ENCODE measurements around the gene LYPD3. TPM values are rescaled to one million over a fixed set of nuclear protein-coding genes. Genes with fewer than 3 reads are reported as not detected.

Gene LYPD3
- total and polyA plus RNA-seq, 2 experiments from 2014 or later = 3.3 to 4.6 TPM

DNA sequence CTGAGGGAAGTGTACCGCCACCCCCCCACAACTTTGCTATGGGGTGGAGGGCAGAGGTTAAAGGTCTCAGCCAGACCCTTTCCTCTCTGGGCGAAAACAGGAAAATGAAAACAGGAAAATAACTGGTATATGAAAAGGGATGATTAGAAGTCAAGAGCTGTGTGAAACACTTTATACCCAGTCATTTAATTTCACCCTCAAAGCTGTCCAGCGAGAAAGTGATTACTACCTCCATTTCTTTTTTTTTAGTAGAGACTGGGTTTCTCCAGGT, 39.7 kb upstream of the LYPD3 start (continued):
- TF ChIP-seq, protein P1, sequence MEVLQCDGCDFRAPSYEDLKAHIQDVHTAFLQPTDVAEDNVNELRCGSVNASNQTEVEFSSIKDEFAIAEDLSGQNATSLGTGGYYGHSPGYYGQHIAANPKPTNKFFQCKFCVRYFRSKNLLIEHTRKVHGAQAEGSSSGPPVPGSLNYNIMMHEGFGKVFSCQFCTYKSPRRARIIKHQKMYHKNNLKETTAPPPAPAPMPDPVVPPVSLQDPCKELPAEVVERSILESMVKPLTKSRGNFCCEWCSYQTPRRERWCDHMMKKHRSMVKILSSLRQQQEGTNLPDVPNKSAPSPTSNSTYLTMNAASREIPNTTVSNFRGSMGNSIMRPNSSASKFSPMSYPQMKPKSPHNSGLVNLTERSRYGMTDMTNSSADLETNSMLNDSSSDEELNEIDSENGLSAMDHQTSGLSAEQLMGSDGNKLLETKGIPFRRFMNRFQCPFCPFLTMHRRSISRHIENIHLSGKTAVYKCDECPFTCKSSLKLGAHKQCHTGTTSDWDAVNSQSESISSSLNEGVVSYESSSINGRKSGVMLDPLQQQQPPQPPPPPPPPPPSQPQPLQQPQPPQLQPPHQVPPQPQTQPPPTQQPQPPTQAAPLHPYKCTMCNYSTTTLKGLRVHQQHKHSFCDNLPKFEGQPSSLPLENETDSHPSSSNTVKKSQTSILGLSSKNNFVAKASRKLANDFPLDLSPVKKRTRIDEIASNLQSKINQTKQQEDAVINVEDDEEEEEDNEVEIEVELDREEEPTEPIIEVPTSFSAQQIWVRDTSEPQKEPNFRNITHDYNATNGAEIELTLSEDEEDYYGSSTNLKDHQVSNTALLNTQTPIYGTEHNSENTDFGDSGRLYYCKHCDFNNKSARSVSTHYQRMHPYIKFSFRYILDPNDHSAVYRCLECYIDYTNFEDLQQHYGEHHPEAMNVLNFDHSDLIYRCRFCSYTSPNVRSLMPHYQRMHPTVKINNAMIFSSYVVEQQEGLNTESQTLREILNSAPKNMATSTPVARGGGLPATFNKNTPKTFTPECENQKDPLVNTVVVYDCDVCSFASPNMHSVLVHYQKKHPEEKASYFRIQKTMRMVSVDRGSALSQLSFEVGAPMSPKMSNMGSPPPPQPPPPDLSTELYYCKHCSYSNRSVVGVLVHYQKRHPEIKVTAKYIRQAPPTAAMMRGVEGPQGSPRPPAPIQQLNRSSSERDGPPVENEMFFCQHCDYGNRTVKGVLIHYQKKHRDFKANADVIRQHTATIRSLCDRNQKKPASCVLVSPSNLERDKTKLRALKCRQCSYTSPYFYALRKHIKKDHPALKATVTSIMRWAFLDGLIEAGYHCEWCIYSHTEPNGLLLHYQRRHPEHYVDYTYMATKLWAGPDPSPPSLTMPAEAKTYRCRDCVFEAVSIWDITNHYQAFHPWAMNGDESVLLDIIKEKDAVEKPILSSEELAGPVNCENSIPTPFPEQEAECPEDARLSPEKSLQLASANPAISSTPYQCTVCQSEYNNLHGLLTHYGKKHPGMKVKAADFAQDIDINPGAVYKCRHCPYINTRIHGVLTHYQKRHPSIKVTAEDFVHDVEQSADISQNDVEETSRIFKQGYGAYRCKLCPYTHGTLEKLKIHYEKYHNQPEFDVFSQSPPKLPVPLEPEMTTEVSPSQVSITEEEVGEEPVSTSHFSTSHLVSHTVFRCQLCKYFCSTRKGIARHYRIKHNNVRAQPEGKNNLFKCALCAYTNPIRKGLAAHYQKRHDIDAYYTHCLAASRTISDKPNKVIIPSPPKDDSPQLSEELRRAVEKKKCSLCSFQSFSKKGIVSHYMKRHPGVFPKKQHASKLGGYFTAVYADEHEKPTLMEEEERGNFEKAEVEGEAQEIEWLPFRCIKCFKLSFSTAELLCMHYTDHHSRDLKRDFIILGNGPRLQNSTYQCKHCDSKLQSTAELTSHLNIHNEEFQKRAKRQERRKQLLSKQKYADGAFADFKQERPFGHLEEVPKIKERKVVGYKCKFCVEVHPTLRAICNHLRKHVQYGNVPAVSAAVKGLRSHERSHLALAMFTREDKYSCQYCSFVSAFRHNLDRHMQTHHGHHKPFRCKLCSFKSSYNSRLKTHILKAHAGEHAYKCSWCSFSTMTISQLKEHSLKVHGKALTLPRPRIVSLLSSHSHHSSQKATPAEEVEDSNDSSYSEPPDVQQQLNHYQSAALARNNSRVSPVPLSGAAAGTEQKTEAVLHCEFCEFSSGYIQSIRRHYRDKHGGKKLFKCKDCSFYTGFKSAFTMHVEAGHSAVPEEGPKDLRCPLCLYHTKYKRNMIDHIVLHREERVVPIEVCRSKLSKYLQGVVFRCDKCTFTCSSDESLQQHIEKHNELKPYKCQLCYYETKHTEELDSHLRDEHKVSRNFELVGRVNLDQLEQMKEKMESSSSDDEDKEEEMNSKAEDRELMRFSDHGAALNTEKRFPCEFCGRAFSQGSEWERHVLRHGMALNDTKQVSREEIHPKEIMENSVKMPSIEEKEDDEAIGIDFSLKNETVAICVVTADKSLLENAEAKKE (CRISPR knock-in tag; IDR thresholded peaks at IDR 0.05) = no peak
- no peak for TF ChIP-seq CREB1 (CRISPR knock-in tag; IDR thresholded peaks at IDR 0.05; ENCODE audit: low read depth)
- TF ChIP-seq ZNF331 (CRISPR knock-in tag; IDR thresholded peaks at IDR 0.05; ENCODE audit: low read depth) = no peak
- no peak for TF ChIP-seq STAT1 (IDR thresholded peaks at IDR 0.05; ENCODE audit: unreplicated experiment)
- TF ChIP-seq EZH2phosphoT487 (IDR thresholded peaks at IDR 0.05; ENCODE audit: unreplicated experiment) = no peak
- no peak for TF ChIP-seq JUNB (IDR thresholded peaks at IDR 0.05; ENCODE audit: unreplicated experiment)
- TF ChIP-seq, protein P2, sequence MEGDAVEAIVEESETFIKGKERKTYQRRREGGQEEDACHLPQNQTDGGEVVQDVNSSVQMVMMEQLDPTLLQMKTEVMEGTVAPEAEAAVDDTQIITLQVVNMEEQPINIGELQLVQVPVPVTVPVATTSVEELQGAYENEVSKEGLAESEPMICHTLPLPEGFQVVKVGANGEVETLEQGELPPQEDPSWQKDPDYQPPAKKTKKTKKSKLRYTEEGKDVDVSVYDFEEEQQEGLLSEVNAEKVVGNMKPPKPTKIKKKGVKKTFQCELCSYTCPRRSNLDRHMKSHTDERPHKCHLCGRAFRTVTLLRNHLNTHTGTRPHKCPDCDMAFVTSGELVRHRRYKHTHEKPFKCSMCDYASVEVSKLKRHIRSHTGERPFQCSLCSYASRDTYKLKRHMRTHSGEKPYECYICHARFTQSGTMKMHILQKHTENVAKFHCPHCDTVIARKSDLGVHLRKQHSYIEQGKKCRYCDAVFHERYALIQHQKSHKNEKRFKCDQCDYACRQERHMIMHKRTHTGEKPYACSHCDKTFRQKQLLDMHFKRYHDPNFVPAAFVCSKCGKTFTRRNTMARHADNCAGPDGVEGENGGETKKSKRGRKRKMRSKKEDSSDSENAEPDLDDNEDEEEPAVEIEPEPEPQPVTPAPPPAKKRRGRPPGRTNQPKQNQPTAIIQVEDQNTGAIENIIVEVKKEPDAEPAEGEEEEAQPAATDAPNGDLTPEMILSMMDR (conservative IDR thresholded peaks at IDR 0.05; ENCODE audit: low read depth in 2 of 2) = no peak
- no peak for TF ChIP-seq POLR2AphosphoS5 (IDR thresholded peaks at IDR 0.05; ENCODE audit: low read depth)
